Neural progenitor cell (in vitro differentiated cells): Measurements from ENCODE around the gene MMP12. TPM values are rescaled to one million over a fixed set of nuclear protein-coding genes. Genes with fewer than 3 reads are reported as not detected.

Experiments
- DNase-seq: peaks from one replicate; pipeline ENCODE4 v3.0.0-alpha.2; 2016; ENCODE audit warnings: low spot score
- H2AFZ ChIP-seq: fragments of 200-600 bp; sonication (generic); replicated peaks from 2 replicates; pipeline ENCODE4 v1.6.1; 2016; ENCODE audit warnings: antibody characterized with exemption
- H3F3A ChIP-seq: fragments of 200-600 bp; sonication (generic); 2 replicates; pipeline ENCODE4 v1.6.1; 2016; ENCODE audit warnings: antibody characterized with exemption, low read depth
- H3K27ac ChIP-seq: fragments of 200-600 bp; sonication (generic); 2 replicates; pipeline ENCODE4 v1.5.1; 2016; ENCODE audit warnings: mild to moderate bottlenecking
- H3K27me3 ChIP-seq: fragments of 200-600 bp; sonication (generic); 2 replicates; pipeline ENCODE4 v1.6.1; 2016; ENCODE audit warnings: mild to moderate bottlenecking, moderate library complexity
- H3K36me3 ChIP-seq: fragments of 200-600 bp; sonication (generic); 2 replicates; pipeline ENCODE4 v1.5.1; 2016
- H3K4me1 ChIP-seq: fragments of 200-600 bp; sonication (generic); 2 replicates; pipeline ENCODE4 v1.6.1; 2016; ENCODE audit warnings: mixed run types
- H3K4me2 ChIP-seq: fragments of 200-600 bp; sonication (generic); 2 replicates; pipeline ENCODE4 v1.6.1; 2016
- H3K4me3 ChIP-seq: fragments of 200-600 bp; sonication (generic); 2 replicates; pipeline ENCODE4 v1.5.1; 2016
- H3K79me2 ChIP-seq: fragments of 200-600 bp; sonication (generic); 2 replicates; pipeline ENCODE4 v1.6.1; 2016; ENCODE audit warnings: low read depth
- H3K9ac ChIP-seq: fragments of 200-600 bp; sonication (generic); 2 replicates; pipeline ENCODE4 v1.6.1; 2016
- H3K9me3 ChIP-seq: fragments of 200-600 bp; sonication (generic); 2 replicates; pipeline ENCODE4 v1.5.1; 2016; ENCODE audit warnings: low read depth
- H4K20me1 ChIP-seq: fragments of 200-600 bp; sonication (generic); 2 replicates; pipeline ENCODE4 v1.6.1; 2016; ENCODE audit warnings: low read depth
- H3K27ac Mint-ChIP-seq: 3 replicates; pipeline ENCODE4 v1.8.0; 2021; ENCODE audit warnings: mixed read lengths
- H3K27me3 Mint-ChIP-seq: 2 replicates; pipeline ENCODE4 v1.8.0; 2022; ENCODE audit warnings: low read depth, mild to moderate bottlenecking, inconsistent platforms, moderate library complexity, mixed read lengths; ENCODE audit not compliant: insufficient read depth
- H3K36me3 Mint-ChIP-seq: 3 replicates; pipeline ENCODE4 v1.8.0; 2021; ENCODE audit warnings: mixed read lengths
- H3K4me1 Mint-ChIP-seq: 3 replicates; pipeline ENCODE4 v1.8.0; 2021; ENCODE audit warnings: mixed read lengths
- H3K4me3 Mint-ChIP-seq: 3 replicates; pipeline ENCODE4 v1.8.0; 2021; ENCODE audit warnings: mild to moderate bottlenecking, moderate library complexity, mixed read lengths
- H3K9me3 Mint-ChIP-seq: 3 replicates; pipeline ENCODE4 v1.8.0; 2020; ENCODE audit warnings: mixed read lengths
- EZH2 ChIP-seq: fragments of 200-600 bp; sonication (generic); IDR thresholded peaks from 2 replicates; pipeline ENCODE4 v1.6.1; 2017; ENCODE audit warnings: antibody characterized with exemption, mild to moderate bottlenecking, moderate library complexity
- EZH2phosphoT487 ChIP-seq: fragments of 200-600 bp; sonication (generic); IDR thresholded peaks from 2 replicates; pipeline ENCODE4 v1.6.1; 2017; ENCODE audit warnings: antibody characterized with exemption
- total RNA-seq: library from RNA; depleted of rRNA; stranded (reverse); fragments of >200 nt; gene quantifications from 2 replicates; pipeline ENCODE4 v1.2.3, GENCODE V29; 2015; ENCODE audit warnings: low replicate concordance
- TF ChIP-seq, protein P1 (sequence below): fragments of 200-600 bp; sonication (generic); IDR thresholded peaks from 2 replicates; pipeline ENCODE4 v1.5.1; 2017; ENCODE audit warnings: antibody characterized with exemption, mild to moderate bottlenecking

MMP12 gene
- not detected in 2 replicates for total RNA-seq

DNA sequence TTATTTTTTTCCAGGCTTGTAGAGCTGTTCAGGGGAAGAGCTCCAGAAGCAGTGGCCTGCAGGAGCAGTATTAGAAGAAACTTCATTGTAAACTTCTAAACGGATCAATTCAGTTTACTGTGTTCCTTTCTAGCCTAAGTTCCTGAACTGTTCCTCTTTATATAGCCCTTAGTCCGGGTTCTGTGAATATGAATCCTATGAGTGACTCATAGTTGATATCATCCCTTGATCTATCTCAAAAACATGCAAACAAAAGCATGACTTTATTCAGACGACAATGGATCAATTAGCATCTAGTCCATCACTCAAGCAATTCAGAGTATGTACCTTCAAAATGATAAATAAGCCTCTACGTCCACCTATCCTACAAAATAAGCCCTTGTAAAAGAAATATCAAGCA lies at the start of gene MMP12:
MMP12 (minus strand) TSS at position 131 of the 400 bp plus-strand sequence; CDS start at position 86, 45 bp downstream.
- Mint-ChIP-seq H3K9me3 (no peaks in the 10 kb centered on the region), H3K27me3 (no peaks in the 10 kb centered on the region), H3K36me3 (no peaks in the 10 kb centered on the region), H3K4me1 (no peaks in the 10 kb centered on the region), H3K4me3 (no peak within 1 kb of the TSS), H3K27ac (no peak within 1 kb of the TSS)
- no peak within 1 kb of the TSS for H3K27ac ChIP-seq
- H3K27me3 ChIP-seq, result no peaks in the 10 kb centered on the region
- H3K4me1 ChIP-seq, result no peaks in the 10 kb centered on the region
- no peak within 1 kb of the TSS for H3K4me3 ChIP-seq
- H3K9me3 ChIP-seq, result no peaks in the 10 kb centered on the region
- no peak within 1 kb of the TSS for H3K9ac ChIP-seq
- no peaks in the 10 kb centered on the region for H3F3A ChIP-seq
- H3K79me2 ChIP-seq, result no peaks in the 10 kb centered on the region
- no peak within 1 kb of the TSS for H2AFZ ChIP-seq
- TF ChIP-seq, protein P1, sequence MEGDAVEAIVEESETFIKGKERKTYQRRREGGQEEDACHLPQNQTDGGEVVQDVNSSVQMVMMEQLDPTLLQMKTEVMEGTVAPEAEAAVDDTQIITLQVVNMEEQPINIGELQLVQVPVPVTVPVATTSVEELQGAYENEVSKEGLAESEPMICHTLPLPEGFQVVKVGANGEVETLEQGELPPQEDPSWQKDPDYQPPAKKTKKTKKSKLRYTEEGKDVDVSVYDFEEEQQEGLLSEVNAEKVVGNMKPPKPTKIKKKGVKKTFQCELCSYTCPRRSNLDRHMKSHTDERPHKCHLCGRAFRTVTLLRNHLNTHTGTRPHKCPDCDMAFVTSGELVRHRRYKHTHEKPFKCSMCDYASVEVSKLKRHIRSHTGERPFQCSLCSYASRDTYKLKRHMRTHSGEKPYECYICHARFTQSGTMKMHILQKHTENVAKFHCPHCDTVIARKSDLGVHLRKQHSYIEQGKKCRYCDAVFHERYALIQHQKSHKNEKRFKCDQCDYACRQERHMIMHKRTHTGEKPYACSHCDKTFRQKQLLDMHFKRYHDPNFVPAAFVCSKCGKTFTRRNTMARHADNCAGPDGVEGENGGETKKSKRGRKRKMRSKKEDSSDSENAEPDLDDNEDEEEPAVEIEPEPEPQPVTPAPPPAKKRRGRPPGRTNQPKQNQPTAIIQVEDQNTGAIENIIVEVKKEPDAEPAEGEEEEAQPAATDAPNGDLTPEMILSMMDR, result no peak
- no peak for TF ChIP-seq EZH2phosphoT487
- no peak for TF ChIP-seq EZH2
- no peaks in the 10 kb centered on the region for H4K20me1 ChIP-seq
- H3K36me3 ChIP-seq, result no peaks in the 10 kb centered on the region
- no peak for DNase-seq
- H3K4me2 ChIP-seq, result no peak within 1 kb of the TSS

DNA sequence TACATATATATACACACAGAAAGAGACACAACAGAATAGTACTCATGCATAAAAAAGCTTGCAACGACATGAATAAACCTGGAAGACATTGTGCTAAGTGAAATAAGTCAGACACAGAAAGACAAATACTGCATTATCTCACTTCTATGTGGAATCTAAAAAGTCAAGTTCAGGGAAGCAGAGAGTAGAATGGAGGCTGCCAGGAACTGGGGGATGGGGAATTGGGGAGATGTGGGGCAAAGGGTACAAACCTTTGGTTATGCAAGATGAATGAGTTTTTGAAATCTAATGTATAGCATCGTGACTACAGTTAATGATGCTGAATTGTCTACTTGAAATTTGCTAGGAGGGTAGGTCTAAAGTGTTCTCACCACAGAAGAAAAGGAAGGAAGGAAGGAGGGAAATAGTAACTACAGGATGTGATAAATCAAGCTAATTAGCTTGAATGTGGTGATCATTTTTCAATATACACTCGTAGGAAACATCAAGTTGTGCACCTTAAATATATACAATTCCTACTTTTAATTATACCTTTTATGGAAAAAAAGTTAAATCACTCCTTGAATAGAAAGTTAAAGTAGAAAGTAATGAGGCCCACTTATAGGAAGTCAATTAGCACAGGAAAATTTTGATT lies 46.9 kb upstream of the MMP12 start:
- no peak overlapping the region for H3K27ac ChIP-seq
- no peaks in the 10 kb centered on the region for H3K36me3 ChIP-seq
- no peaks in the 10 kb centered on the region for H3K9me3 ChIP-seq
- no peak for DNase-seq
- H3K4me1 Mint-ChIP-seq, result no peaks in the 10 kb centered on the region
- no peak overlapping the region for H3K4me3 Mint-ChIP-seq
- no peaks in the 10 kb centered on the region for H3K9me3 Mint-ChIP-seq
- no peaks in the 10 kb centered on the region for H3K4me1 ChIP-seq
- H2AFZ ChIP-seq, result no peak overlapping the region
- peaks cover 3% of the 10 kb centered on the region for H3K27me3 Mint-ChIP-seq
- TF ChIP-seq, protein P1, result no peak
- TF ChIP-seq EZH2phosphoT487, result no peak
- no peak for TF ChIP-seq EZH2
- no peaks in the 10 kb centered on the region for H4K20me1 ChIP-seq
- no peaks in the 10 kb centered on the region for H3K27me3 ChIP-seq
- no peaks in the 10 kb centered on the region for H3F3A ChIP-seq
- no peaks in the 10 kb centered on the region for H3K36me3 Mint-ChIP-seq
- H3K4me3 ChIP-seq, result no peak overlapping the region
- H3K9ac ChIP-seq, result no peak overlapping the region
- no peak overlapping the region for H3K27ac Mint-ChIP-seq
- H3K79me2 ChIP-seq, result no peaks in the 10 kb centered on the region
- no peak overlapping the region for H3K4me2 ChIP-seq

DNA sequence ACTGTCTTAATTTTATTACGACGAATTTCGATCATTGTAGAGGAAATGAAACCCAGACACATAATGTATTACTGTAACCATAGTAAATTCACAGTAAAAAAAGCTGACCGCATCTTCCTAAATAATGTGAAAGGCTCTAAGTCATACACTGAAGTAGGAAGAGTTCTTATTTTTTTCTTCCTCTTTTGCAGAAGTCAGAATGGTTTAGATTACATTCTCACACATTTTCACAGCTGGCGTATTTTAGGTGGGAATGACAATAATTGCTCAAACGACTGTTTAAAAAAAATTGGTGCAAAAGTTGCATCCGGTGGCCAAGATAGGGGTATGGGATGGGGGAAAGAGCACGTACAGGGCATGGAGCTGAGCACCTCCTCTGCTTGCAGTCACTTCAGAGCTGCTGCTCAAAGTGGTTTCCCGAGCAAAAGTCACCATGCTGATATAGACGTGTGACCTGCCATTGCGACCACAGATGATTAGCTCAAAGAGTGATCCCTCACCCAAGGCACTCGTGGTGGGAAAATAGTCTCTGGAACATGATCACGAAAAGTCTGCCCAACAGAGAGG lies 45.4 kb upstream of the MMP12 start:
- Mint-ChIP-seq H3K36me3 (no peaks in the 10 kb centered on the region), H3K9me3 (no peaks in the 10 kb centered on the region), H3K4me1 (no peaks in the 10 kb centered on the region), H3K27me3 (peaks cover 3% of the 10 kb centered on the region), H3K27ac (no peak overlapping the region), H3K4me3 (no peak overlapping the region)
- Histone ChIP-seq H3K27me3 (no peaks in the 10 kb centered on the region), H3K79me2 (no peaks in the 10 kb centered on the region), H3K9ac (no peak overlapping the region), H3F3A (no peaks in the 10 kb centered on the region), H2AFZ (no peak overlapping the region), H3K27ac (no peak overlapping the region), H3K36me3 (no peaks in the 10 kb centered on the region), H3K4me2 (no peak overlapping the region), H4K20me1 (no peaks in the 10 kb centered on the region), H3K4me1 (no peaks in the 10 kb centered on the region), H3K9me3 (no peaks in the 10 kb centered on the region), H3K4me3 (no peak overlapping the region)
- TF ChIP-seq, protein P1, result no peak
- TF ChIP-seq EZH2 (no peak), EZH2phosphoT487 (no peak)
- DNase-seq, result no peak
